ENCODE measurements around the gene ULK4. TPM values are rescaled to one million over a fixed set of nuclear protein-coding genes. Genes with fewer than 3 reads are reported as not detected.

The ULK4 gene
- total RNA-seq, 1 experiment from 2014 or later: 8.7 TPM

GRCh38 chr3:41751597-41751996 lies 210.3 kb downstream of the ULK4 start:
- Histone ChIP-seq H3K9me3 (ENCODE audit: insufficient read depth, low read depth) (no peaks in the 10 kb centered on the region), H4K20me1 (ENCODE audit: insufficient read depth) (no peaks in the 10 kb centered on the region), H3K9me2 (ENCODE audit: insufficient read depth) (no peaks in the 10 kb centered on the region), H3K27ac (no peak overlapping the region), H2AFZ (no peak overlapping the region), H3K4me2 (no peak overlapping the region), H3K36me3 (ENCODE audit: low read depth) (no peaks in the 10 kb centered on the region), H3K27me3 (ENCODE audit: insufficient read depth, low read depth) (no peaks in the 10 kb centered on the region), H3K79me2 (ENCODE audit: low read depth) (no peaks in the 10 kb centered on the region), H3F3A (ENCODE audit: insufficient read depth, low read depth) (no peaks in the 10 kb centered on the region), H3K4me1 (replicated peaks; ENCODE audit: insufficient read depth) (no peaks in the 10 kb centered on the region), H3K4me3 (no peak overlapping the region)
- ChIA-PET POLR2A (ENCODE audit: unreplicated experiment) (no interaction called here), CTCF (no interaction called here)
- intact Hi-C loops (cut with micrococcal nuclease; ENCODE audit: unreplicated experiment): no loop called here
- DNase-seq: no peak
- TF ChIP-seq CTCF (conservative IDR thresholded peaks at IDR 0.05) (no peak), EZH2 (IDR thresholded peaks at IDR 0.05; ENCODE audit: low read depth) (no peak)
- BruUV-seq (replicated peaks): no TSS peak

- Histone ChIP-seq H3K4me1 (replicated peaks; ENCODE audit: insufficient read depth) (no peaks in the 10 kb centered on the region), H3K4me3 (no peak overlapping the region), H3K4me2 (no peak overlapping the region), H3K27me3 (ENCODE audit: insufficient read depth, low read depth) (no peaks in the 10 kb centered on the region), H3K79me2 (ENCODE audit: low read depth) (no peaks in the 10 kb centered on the region), H3K27ac (no peak overlapping the region), H2AFZ (no peak overlapping the region), H3K9me2 (ENCODE audit: insufficient read depth) (no peaks in the 10 kb centered on the region), H3K9me3 (ENCODE audit: insufficient read depth, low read depth) (no peaks in the 10 kb centered on the region), H4K20me1 (ENCODE audit: insufficient read depth) (no peaks in the 10 kb centered on the region), H3F3A (ENCODE audit: insufficient read depth, low read depth) (no peaks in the 10 kb centered on the region), H3K36me3 (ENCODE audit: low read depth) (no peaks in the 10 kb centered on the region)
- ChIA-PET CTCF (no interaction called here), POLR2A (ENCODE audit: unreplicated experiment) (no interaction called here)
- DNase-seq: no peak
- intact Hi-C loops (cut with micrococcal nuclease; ENCODE audit: unreplicated experiment): no loop called here
- no TSS peak for BruUV-seq (replicated peaks)
- TF ChIP-seq CTCF (conservative IDR thresholded peaks at IDR 0.05) (no peak), EZH2 (IDR thresholded peaks at IDR 0.05; ENCODE audit: low read depth) (no peak)
Measured at GRCh38 chr3:41749988-41750387, 211.9 kb downstream of the ULK4 start.

GRCh38 chr3:41746215-41746614 lies 215.7 kb downstream of the ULK4 start:
- ChIA-PET CTCF (no interaction called here), POLR2A (ENCODE audit: unreplicated experiment) (no interaction called here)
- TF ChIP-seq CTCF (conservative IDR thresholded peaks at IDR 0.05): no peak
- no peak for TF ChIP-seq EZH2 (IDR thresholded peaks at IDR 0.05; ENCODE audit: low read depth)
- no peaks in the 10 kb centered on the region for H3K27me3 ChIP-seq (ENCODE audit: insufficient read depth, low read depth)
- H3K4me1 ChIP-seq (replicated peaks; ENCODE audit: insufficient read depth): no peaks in the 10 kb centered on the region
- no peak overlapping the region for H3K4me2 ChIP-seq
- no peaks in the 10 kb centered on the region for H4K20me1 ChIP-seq (ENCODE audit: insufficient read depth)
- H3F3A ChIP-seq (ENCODE audit: insufficient read depth, low read depth): no peaks in the 10 kb centered on the region
- H3K9me3 ChIP-seq (ENCODE audit: insufficient read depth, low read depth): no peaks in the 10 kb centered on the region
- no peak overlapping the region for H2AFZ ChIP-seq
- H3K79me2 ChIP-seq (ENCODE audit: low read depth): no peaks in the 10 kb centered on the region
- H3K9me2 ChIP-seq (ENCODE audit: insufficient read depth): no peaks in the 10 kb centered on the region
- no peak for DNase-seq
- intact Hi-C loops (cut with micrococcal nuclease; ENCODE audit: unreplicated experiment): no loop called here
- no peak overlapping the region for H3K4me3 ChIP-seq
- H3K27ac ChIP-seq: no peak overlapping the region
- BruUV-seq (replicated peaks): no TSS peak
- no peaks in the 10 kb centered on the region for H3K36me3 ChIP-seq (ENCODE audit: low read depth)
